GM18519 (cell line): ENCODE data around the gene PDZD2.
"Not testable (repeated sequence)": the region's sequence is repeated elsewhere in the genome, so short reads cannot be mapped to it uniquely, and the experiment has no call there.

ENCODE experiments used
- ATAC-seq: cut with Tn5 transposase; IDR thresholded peaks from one replicate; pipeline ENCODE4 v1.9.1; 2021; ENCODE audit warnings: mild to moderate bottlenecking, moderate library complexity; ENCODE audit not compliant: unreplicated experiment, low FRiP score

Gene PDZD2

DNA sequence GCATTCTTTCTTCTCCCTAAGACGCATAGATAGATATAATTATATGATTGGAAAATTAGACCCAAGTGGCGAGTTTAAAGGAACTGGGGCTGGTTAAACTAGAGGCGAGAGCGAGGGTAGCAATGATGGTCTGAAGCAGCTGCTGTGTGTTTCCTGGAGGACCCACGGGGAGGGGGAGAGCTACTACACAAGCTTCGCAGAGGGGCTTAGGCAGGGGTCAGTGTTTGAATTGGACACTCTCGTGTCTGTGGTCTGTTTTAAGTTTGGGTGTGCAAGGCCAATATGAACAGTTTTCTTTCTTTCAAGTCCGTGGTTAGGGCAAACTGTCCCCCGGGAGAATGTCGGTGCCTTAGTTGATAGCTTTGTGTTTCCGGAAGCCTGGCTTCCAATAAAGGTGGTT lies 43.1 kb downstream of the PDZD2 start:
- no peak for ATAC-seq

DNA sequence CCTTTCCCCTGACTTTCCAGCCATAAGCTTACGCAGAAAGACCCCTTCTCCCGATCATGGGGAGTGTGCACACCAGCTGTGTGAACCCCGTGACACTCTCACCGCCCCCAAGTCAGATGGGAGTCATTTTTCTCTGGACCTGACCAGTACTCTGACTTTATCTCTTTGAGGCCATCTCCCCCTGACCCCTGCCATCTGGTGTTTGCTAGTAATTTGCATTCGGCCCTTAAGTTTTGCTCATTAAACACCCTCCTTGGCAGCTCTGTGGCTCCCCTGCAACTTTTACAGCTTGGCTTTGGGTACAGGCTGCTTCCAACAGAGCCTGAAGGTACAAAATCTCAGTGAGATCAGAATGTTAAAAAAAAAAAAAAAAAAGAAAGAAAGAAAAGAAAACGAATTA lies 43.9 kb downstream of the PDZD2 start:
- no peak for ATAC-seq

DNA sequence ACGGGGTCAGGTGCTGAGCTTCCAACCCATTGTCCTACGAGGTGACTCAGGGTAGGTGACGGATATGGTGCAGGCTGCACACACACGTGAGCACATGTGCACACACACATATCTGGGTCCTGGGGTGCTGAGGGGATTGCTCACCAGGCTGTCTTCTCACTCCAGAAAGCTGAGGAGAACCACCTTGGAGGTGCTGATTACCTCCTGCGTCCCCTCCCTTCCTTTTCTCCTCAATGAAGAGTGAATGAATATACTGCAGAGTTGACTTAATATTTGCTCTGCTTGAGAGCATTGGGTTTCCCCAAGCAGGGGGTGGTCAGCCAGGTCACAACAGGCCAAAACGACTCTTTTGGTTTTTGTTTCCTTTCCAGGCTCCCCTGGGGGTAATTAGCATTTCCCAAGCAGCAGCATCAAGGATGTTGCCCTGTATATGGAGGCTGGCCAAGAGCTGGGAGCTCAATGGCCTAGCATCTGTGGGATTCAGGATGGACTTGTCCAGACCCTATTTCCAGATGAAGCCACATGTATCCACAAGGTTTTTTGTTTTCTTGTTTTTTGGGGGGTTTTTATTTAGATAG lies 49.7 kb downstream of the PDZD2 start:
- no peak for ATAC-seq

DNA sequence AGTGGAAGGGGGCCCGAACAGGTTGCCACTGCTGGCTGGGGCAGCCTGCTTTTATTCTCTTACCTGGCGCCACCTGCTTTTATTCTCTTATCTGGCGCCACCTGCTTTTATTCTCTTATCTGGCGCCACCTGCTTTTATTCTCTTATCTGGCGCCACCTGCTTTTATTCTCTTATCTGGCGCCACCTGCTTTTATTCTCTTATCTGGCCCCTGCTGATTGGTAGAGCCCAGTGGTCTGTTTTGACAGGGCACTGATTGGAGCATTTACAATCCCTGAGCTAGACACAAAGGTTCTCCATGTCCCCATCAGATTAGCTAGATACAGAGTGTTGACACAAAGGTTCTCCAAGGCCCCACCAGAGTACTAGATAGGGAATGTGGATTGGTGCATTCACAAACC lies 52.5 kb downstream of the PDZD2 start:
- not testable (repeated sequence) for ATAC-seq

DNA sequence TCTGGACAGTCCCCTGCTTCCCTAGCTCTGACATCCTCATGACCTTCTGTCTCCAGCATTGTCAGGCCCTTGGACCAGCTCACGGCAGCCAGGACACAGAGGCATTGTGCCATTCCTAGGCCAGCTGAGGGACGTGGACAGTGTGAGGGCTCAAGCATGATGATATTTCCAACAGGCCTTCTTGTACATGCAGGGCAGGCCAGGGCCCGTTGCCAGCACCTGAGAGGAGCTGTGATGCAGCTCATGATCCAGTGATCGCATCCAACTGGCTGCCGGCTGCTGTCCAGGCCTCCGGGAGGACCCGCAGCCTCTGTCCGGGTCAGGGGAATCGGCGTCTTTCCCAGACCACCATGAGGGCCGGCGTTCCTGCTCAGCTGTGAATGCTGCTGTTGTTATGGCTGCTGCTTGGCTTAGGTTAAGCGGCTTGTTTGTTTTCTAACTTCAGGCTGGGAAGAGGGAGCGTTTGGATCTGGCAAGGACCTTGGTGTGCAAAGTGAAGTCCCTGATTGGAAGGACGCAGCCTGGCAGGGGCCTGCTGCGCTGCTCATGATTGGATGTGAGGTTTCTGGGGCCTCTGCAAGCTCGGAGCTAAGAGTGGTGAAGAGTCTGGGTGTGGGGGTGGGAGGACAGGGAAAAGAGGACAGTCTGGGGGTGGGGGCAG lies 53.8 kb downstream of the PDZD2 start:
- no peak for ATAC-seq

DNA sequence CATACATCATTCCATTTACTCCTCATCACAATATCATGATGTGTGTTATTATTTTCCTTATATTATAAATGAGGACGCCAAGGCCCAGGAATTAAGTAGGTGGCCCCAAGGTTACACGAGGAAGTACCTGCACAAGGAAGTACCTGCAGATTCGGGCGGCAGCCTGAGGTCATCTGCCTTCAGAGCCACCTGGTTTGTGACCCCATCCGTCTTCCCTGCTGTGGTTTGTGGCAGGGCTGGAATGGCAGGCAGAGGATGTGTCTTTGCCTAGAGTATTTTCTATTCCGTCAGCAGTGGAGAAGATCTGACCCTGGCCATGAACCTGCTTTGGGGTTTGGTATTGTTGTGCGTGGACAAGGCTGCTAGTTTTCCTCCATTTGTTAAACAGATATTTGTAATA lies 59.7 kb downstream of the PDZD2 start:
- no peak for ATAC-seq

DNA sequence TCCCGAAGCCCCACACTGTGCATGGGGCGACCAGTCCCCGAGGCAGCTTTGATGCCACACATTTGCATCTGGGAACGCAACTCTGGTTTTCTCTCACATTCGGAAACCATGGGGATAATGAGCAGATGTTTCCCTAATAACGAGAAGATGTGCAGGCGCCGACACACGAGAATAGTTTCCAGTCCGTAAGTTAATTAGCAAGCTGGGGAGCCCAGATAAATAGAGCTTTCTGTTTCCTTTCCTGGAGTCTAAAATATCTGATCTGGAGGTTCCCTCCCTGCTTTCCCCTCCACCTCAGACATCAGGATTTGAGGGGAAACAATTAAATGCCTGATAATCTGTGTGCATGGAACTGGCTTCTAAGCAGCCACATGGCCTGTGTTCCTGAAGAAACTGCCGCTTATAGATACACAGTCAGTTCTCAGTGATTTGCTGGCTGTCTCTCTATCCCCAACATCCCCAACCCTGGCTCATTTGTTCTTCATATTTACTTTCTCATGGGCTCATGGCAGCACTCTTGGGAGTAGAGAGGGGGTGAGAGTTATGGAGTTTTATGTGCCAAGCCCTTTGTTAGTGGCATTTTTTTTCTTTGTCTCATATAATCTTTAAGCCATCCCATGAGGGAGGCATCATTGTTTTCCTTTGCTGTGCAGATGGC lies 62.8 kb downstream of the PDZD2 start:
- no peak for ATAC-seq

DNA sequence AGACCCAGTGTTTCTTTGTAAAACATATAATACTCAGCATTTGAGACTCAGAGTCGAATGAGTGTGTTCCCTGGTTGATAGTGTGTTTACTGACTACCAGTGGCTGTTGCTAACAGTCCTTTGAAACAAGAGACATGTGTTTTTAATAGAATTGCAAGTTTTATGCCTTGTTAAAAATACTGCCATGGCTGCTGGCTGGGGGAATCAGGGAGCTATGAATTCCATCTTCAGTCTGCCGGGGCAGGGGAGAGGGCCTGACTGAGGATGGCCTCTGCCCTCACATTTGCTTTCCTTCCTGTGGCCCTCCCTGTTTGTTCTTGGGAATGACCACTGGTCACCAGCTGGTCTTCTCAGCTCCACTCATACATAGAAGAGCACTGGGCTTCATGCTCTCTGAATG lies 63.8 kb downstream of the PDZD2 start:
- no peak for ATAC-seq

DNA sequence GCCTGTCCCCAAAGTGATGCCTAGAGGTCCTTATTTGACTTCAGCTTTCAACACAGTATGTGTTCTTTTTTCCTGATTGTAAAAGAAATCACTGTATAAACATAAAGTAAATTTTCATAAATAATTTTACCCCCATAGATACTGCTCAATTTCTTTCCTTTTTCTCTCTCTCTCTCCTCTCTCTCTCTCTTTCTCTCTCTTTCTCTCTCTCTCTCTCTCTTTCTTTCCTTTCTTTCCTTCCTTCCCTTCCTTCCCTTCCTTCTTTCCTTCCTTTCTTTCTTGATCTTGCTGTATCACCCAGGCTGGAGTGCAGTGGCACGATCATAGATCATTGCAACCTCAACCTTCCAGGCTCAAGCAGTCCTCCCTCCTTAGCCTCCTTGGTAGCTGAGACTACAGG lies 64.8 kb downstream of the PDZD2 start:
- ATAC-seq: no peak

DNA sequence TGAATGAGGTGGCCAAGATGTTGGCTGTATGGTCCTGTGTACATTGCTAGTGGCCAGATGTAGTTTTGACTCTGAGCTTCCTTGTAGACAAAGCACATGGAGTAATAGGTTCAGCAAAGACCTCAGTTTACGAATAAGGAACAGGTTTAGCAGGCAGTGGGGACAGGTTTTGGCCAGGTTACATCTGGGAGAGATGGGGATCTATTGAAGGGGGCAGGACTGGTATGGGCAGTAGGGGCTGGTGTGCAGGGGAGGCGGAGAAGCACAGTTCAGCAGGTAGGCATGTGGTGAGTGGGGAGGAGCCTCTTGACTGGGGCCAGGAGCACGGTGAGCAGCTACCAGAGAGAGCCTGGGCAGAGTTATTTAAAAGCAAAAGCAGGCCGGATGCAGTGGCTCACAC lies 67.3 kb downstream of the PDZD2 start:
- no peak for ATAC-seq

DNA sequence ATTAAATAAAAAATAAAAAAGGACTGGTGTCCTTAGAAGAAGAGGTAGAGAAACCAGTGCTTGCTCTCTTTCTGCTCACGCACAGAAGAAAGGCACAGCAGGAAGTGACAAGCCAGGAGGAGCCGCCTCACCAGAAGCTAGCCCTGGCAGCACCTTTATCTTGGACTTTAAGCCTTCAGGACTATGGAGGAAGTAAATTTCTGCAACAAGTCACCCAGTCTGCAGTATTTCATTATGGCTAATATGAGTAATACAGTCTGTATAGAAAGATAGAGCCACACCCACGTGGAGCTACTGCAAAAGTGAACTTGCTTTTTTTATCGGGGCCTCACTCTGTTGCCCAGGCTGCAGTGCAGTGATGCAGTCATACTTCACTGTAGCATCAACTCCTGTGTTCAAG lies 68.4 kb downstream of the PDZD2 start:
- no peak for ATAC-seq

DNA sequence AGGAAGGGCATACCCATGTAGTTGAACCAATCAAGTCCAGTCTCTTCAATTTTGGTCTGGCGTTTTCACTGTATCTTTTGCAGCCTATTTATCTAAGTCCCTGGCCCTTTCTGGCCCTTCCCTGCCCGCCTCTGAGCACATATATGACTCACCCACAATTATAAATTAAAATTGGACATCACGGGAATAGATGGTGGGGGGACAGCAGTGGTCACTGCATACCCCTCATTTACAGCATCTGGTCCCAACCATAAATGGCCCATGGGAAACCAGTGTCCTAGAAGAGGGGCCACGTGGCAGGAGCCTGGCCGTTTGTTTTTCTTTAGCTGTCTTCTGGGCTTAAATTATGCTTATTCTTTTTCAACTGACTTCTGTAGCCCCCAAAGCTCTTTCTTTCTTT lies 69.2 kb downstream of the PDZD2 start:
- ATAC-seq: no peak

DNA sequence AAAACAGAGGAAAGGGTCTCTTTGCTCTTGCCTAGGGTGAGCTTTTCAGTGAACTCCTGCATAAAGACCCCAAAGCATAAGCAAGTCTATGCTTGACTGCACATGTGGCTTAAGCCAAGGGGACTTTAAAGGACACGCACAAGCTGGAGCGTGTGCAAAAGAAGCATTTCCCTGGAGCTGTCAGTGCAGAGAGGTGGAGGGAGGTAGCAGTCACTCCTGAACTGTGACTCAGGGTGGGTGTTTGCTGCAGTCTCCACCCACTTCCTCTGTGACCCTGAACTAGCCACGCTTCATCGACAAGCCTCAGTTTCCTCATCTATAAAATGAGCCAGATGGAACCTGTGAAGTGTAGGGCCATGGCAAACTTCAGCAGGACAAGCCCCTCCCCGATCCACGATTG lies 72.4 kb downstream of the PDZD2 start:
- no peak for ATAC-seq

DNA sequence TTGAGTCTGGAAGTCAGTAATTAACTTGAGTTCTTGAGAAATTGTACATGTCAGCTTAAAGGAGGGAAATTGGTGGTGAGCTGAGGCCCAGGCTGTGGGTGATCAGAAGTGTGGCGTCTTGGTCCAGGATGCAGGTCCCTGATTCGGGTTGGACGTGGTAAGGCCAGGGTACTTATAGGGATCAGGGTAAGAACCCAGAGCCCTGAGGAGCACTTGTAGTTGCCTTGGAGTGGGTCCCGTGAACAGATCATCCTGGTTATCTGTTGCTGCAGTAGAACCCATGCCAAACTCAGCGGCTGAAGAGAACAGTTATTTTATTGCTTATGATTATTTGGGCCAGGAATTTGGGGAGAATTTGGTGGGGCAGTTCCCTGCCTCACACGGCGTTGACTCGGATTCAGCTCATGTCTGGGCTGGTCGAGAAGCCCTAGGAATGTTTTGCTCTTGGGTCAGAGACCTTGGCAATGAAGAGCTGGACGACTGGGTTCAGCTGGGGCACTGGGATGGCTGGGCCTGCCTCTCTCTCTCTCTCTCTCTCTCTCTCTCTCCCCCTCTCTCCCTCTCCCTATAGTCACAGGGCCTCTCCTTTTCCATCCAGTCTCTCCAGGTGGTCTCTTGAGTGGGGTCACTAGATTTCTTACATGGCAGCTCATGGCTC lies 73.1 kb downstream of the PDZD2 start:
- ATAC-seq: no peak

DNA sequence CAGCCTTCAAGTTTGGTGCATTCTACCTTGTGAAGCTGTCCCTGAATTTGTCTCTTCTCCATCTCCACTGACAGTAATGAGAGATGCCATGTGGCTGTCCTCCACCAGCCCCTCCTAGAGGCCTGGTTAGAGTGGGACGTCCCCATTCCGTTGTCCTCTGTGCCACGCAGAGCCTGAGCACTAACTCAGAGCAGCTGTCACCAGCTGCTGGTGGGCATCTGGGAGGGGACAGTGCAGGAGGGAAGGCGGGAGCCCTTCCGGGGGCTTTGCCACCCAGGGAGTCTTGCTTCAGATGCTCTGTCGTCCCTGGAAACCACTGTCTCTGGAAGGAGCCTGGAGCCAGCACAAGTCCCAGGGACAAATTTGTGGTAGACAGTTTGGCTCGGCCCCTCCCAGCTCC lies 78.6 kb downstream of the PDZD2 start:
- ATAC-seq: no peak

DNA sequence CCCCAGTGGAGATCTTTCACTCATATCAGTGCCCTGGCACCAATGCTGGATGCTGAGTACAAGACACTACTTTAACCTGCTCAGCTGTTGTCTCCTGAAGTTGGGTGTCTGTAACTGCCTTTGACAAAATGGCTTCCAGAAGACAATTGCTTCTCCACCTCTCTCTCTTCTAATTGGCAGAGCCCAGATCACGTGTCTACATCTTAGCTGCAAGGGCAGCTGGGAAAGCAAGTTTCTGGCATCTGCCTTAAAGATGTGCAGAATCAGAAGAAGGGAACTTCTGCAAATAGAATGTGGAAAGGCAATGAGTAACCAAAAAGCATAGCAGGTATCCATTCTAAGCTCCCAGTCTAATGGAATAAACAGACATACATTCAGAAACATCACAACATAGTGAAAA lies 81.1 kb downstream of the PDZD2 start:
- no peak for ATAC-seq

DNA sequence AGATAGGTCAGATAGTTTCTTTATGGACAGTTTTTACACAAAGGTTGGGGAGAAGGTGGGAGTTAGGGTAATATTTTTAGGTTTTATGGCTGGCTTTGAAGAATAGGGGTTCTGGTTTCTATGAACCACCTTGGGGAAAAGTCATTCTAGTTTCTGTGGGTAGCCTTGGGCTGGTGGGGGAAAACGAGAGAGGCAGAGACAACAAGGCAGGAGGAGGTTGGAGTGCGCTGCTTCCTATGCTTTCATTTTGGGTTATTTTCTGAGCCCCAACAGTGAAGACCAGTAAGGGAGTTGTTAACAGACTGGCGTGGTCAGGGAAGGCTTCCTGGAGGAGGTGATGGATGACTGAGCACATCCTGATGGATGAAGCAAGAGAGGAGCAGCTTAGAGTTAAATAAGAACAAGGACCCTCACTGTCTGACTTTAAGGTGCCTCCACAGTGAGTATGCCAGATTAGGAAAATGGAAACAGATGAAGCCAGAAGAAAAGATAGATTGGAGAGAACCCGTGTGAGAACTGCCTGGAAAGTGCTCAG lies 81.9 kb downstream of the PDZD2 start:
- no peak for ATAC-seq

DNA sequence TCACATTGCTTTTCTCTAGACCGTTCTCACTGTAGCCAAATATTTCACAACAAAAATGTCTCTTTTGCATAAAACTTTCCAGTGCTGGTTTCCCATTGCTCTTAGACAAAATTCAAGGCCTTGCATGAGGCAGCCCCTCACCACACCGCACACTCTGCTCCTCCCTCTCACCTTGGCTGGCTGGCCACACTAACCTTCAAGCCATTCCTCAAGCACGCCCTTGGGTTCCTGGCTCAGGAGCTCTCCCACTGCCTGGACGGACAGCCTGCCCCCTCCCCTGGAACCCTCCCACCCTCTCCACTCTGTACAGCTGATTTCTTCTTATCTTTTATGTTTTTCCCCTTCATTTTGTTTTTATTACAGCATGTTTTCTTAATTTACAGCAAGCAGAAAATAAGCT lies 83.2 kb downstream of the PDZD2 start:
- no peak for ATAC-seq

DNA sequence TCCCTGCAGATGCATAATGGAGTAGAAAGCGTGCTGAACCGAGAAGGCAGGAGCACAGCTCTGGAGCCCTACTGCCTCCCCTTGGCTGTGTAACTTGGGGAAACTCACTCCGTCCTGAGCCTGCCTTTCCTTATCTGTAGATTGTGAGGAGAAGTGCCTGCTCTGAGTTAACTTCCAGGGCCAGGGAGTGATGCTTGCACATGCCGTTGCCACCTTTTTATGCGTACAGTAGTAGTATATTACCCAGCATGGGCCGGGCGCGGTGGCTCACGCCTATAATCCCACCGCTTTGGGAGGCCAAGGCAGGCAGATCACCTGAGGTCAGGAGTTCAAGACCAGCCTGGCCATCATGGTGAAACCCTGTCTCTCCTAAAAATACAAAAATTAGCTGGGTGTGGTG lies 87.1 kb downstream of the PDZD2 start:
- ATAC-seq: no peak

DNA sequence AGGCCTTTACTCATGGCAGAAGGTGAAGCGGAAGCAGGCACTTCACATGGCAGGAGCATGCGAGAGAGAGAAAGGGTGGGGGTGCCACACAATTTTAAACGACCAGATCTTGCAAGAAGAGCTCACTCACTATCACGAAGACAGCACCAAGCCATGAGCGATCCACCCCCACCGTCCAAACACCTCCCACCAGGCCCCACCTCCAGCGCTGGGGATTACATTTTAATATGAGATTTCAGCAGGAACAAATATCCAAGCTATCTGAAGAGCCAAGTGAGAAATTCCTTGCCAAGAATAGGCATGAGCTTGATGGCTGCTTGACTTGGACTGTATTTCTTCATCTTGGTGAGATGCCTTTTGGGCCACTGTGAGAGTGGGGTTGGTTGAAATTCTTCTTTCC lies 88.0 kb downstream of the PDZD2 start:
- ATAC-seq: no peak

DNA sequence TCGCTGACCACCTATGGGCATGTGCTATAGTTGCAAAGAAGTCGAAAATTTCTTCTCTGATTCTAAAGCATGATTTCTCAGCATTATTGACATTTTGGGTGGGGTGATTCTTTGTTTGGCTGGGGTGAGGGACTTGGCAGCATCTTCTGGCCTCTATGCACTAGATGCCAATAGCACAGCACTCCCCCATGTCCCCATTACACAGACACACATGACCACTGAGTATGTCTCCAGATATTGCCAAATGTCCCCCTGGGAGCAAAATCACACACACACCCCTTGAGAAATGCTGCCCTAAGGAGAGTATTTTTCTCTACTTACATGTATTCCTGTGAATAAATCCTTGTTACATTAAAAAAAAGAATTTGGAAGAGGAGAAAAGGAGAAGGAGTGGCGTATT lies 89.1 kb downstream of the PDZD2 start:
- ATAC-seq: no peak

DNA sequence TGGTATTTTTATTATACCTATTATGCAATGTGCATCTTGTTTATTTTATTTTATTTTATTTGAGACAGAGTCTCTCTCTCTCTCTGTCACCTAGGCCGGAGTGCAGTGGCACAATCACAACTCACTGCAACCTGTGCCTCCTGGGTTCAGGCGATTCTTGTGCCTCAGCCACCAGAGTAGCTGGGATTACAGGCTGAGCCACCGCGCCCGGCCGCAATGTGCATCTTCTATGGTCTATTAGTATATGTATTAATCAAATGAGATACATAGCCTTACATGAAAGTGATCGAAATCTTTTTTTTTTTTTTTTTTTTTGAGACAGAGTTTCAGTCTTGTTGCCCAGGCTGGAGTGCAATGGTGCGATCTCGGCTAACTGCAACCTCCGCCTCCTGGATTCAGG lies 89.9 kb downstream of the PDZD2 start:
- not testable (repeated sequence) for ATAC-seq
